ENCODE data around the gene HPCAL1.

Gene HPCAL1

DNA sequence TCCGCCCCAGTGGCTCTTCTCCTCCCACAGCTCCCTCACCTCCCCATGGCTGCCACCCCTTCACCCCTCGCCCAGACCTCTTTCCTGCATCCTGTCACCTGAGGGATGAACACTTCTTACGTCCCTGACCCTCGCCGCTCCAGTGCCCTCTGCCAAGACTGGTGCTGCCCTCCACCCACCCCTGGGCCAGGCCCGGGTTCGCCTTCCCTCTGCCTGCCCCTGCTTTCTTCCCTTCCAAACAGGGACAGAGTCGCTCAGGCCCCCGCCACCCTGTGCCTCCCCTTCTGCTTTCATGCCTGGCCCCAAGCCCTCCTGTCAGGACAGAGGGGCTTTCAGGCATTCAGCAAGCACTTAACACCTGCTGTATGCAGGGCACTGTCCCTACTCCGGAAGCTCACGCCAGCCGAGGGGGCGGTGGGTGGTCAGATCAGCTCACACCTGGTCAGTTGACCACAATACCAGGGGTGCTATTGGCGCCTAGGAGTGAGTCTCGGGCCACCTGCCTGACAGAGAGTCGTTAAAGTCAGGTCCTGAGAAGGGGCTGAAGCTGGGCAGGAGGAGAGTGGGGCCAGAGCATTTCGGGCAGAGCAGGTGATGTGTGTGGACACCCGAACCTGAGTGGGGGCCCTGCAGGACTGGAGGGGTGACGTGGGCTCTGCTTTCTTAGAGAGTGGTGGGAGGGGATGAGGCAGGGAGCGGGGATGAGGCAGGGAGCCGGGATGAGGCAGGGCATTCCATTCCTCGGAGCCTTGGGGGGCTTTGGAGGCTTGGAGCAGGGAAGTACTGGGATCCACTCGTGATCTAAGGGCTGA is 26.0 kb upstream of the HPCAL1 start:
- Histone ChIP-seq H3K9me3 (ENCODE audit: insufficient read depth, low read length) (no peaks in the 10 kb centered on the region), H3K36me3 (ENCODE audit: low read length) (no peaks in the 10 kb centered on the region), H3K27me3 (ENCODE audit: low read length) (no peaks in the 10 kb centered on the region), H3K4me3 (ENCODE audit: insufficient read depth, low read length, poor library complexity, severe bottlenecking) (no peak overlapping the region), H2AFZ (ENCODE audit: low read depth, low read length, severe bottlenecking) (no peak overlapping the region), H3F3A (ENCODE audit: insufficient read depth) (no peaks in the 10 kb centered on the region), H4K20me1 (ENCODE audit: low read depth, low read length) (no peaks in the 10 kb centered on the region), H3K9me2 (replicated peaks; ENCODE audit: insufficient read depth, low read length) (no peaks in the 10 kb centered on the region), H3K4me2 (ENCODE audit: low read depth, low read length, poor library complexity, severe bottlenecking) (no peak overlapping the region), H3K9ac (ENCODE audit: low read length) (no peak overlapping the region), H3K27ac (ENCODE audit: low read depth, low read length) (no peak overlapping the region), H3K79me2 (ENCODE audit: insufficient read depth, low read length) (no peaks in the 10 kb centered on the region)
- TF ChIP-seq, protein P1, sequence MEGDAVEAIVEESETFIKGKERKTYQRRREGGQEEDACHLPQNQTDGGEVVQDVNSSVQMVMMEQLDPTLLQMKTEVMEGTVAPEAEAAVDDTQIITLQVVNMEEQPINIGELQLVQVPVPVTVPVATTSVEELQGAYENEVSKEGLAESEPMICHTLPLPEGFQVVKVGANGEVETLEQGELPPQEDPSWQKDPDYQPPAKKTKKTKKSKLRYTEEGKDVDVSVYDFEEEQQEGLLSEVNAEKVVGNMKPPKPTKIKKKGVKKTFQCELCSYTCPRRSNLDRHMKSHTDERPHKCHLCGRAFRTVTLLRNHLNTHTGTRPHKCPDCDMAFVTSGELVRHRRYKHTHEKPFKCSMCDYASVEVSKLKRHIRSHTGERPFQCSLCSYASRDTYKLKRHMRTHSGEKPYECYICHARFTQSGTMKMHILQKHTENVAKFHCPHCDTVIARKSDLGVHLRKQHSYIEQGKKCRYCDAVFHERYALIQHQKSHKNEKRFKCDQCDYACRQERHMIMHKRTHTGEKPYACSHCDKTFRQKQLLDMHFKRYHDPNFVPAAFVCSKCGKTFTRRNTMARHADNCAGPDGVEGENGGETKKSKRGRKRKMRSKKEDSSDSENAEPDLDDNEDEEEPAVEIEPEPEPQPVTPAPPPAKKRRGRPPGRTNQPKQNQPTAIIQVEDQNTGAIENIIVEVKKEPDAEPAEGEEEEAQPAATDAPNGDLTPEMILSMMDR (IDR thresholded peaks at IDR 0.05; ENCODE audit: insufficient read depth, low read length, poor library complexity, severe bottlenecking) = no peak
- no peak for TF ChIP-seq EZH2phosphoT487 (conservative IDR thresholded peaks at IDR 0.05; ENCODE audit: low read length)

DNA sequence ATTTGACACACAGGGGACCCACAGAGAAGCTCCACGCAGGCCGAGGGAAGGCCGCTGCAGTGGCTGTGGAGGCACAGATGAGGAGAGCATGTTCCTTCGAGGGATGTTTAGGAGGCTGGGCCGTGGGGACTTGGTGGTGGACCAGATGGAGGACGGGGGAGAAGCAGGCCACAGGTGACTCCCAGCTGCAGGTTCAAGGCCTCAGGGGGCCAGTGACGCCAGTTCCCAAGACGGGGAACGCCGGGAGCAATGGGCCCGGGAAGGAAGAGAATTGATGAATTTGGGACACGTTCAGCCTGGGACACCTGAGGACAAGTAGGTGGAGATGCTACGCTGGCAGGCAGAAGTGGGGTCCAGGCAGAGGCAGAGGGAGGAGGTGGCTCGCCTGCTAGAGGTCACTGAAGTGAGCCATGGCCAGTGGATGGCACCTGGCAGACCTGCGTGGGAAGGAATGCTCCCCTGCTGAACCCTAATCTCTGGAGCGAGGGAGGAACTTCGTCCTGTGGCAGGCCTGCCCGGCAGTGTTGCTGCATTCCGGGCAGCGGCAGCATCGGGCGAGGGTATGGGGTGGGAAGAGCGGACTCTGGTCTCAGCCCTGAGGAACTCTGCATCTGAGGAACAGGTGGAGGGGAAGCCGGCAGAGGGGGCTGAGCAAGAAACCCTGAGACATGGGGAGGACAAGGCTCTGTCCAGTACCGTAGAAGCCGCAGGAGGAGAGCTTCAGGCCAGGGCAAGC is 25.2 kb upstream of the HPCAL1 start:
- H3K4me2 ChIP-seq (ENCODE audit: low read depth, low read length, poor library complexity, severe bottlenecking) = no peak overlapping the region
- no peaks in the 10 kb centered on the region for H4K20me1 ChIP-seq (ENCODE audit: low read depth, low read length)
- H3K9ac ChIP-seq (ENCODE audit: low read length) = no peak overlapping the region
- TF ChIP-seq, protein P1 (IDR thresholded peaks at IDR 0.05; ENCODE audit: insufficient read depth, low read length, poor library complexity, severe bottlenecking) = no peak
- no peak for TF ChIP-seq EZH2phosphoT487 (conservative IDR thresholded peaks at IDR 0.05; ENCODE audit: low read length)
- no peak overlapping the region for H3K4me3 ChIP-seq (ENCODE audit: insufficient read depth, low read length, poor library complexity, severe bottlenecking)
- no peaks in the 10 kb centered on the region for H3K9me3 ChIP-seq (ENCODE audit: insufficient read depth, low read length)
- no peak overlapping the region for H3K27ac ChIP-seq (ENCODE audit: low read depth, low read length)
- no peak overlapping the region for H2AFZ ChIP-seq (ENCODE audit: low read depth, low read length, severe bottlenecking)
- H3K9me2 ChIP-seq (replicated peaks; ENCODE audit: insufficient read depth, low read length) = no peaks in the 10 kb centered on the region
- no peaks in the 10 kb centered on the region for H3F3A ChIP-seq (ENCODE audit: insufficient read depth)
- no peaks in the 10 kb centered on the region for H3K27me3 ChIP-seq (ENCODE audit: low read length)
- no peaks in the 10 kb centered on the region for H3K36me3 ChIP-seq (ENCODE audit: low read length)
- no peaks in the 10 kb centered on the region for H3K79me2 ChIP-seq (ENCODE audit: insufficient read depth, low read length)

DNA sequence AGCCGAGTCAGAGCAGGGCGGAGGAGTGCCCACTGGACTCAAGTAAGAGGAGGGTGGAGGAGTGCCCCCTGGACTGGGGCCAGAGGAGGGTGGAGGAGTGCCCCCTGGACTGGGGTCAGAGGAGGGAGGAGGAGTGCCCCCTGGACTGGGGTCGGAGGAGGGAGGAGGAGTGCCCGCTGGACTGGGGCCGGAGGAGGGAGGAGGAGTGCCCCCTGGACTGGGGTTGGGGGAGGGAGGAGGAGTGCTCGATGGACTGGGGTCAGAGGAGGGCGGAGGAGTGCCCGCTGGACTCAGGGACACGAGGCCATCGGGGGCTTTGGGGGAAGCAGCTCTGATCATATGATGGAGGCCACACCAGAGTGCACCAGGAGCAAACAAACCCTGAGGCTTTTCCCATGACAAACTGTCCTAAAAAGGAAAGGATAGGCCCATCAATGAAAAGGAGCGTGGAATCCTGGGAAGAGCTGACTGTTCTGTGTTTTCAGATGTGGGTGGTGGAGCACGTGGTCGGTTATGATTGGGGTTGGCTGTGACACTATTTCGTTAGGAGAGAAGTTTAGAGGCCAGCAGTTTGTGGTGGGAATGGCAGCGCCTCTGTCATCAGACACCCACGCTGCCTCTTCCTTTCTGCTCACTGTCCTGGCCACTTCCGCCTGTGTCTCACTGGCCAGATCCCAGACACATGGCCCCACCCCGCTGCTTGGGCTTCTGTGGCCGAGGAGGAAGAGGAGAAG is 24.5 kb upstream of the HPCAL1 start:
- no peak overlapping the region for H3K9ac ChIP-seq (ENCODE audit: low read length)
- H4K20me1 ChIP-seq (ENCODE audit: low read depth, low read length) = no peaks in the 10 kb centered on the region
- TF ChIP-seq, protein P1 (IDR thresholded peaks at IDR 0.05; ENCODE audit: insufficient read depth, low read length, poor library complexity, severe bottlenecking) = no peak
- TF ChIP-seq EZH2phosphoT487 (conservative IDR thresholded peaks at IDR 0.05; ENCODE audit: low read length) = no peak
- no peak overlapping the region for H3K27ac ChIP-seq (ENCODE audit: low read depth, low read length)
- no peak overlapping the region for H2AFZ ChIP-seq (ENCODE audit: low read depth, low read length, severe bottlenecking)
- no peak overlapping the region for H3K4me2 ChIP-seq (ENCODE audit: low read depth, low read length, poor library complexity, severe bottlenecking)
- H3K9me3 ChIP-seq (ENCODE audit: insufficient read depth, low read length) = no peaks in the 10 kb centered on the region
- no peak overlapping the region for H3K4me3 ChIP-seq (ENCODE audit: insufficient read depth, low read length, poor library complexity, severe bottlenecking)
- no peaks in the 10 kb centered on the region for H3K36me3 ChIP-seq (ENCODE audit: low read length)
- H3F3A ChIP-seq (ENCODE audit: insufficient read depth) = no peaks in the 10 kb centered on the region
- H3K79me2 ChIP-seq (ENCODE audit: insufficient read depth, low read length) = no peaks in the 10 kb centered on the region
- no peaks in the 10 kb centered on the region for H3K9me2 ChIP-seq (replicated peaks; ENCODE audit: insufficient read depth, low read length)
- H3K27me3 ChIP-seq (ENCODE audit: low read length) = no peaks in the 10 kb centered on the region

All from SU-DHL-6 (cell line).